Measurements from ENCODE around the gene ADAP2. TPM values are rescaled to one million over a fixed set of nuclear protein-coding genes. Genes with fewer than 3 reads are reported as not detected.
A peak's percentile ranks its signal among the peaks of the same experiment; 100 is the strongest.

The ADAP2 gene
- total RNA-seq, 2 donors from 2014 or later, result 0.76 to 1.1 TPM

- ATAC-seq (no peak), DNase-seq (ENCODE audit: low spot score) (no peak)
- Mint-ChIP-seq H3K27ac (no peak overlapping the region), H3K9me3 (no peaks in the 10 kb centered on the region), H3K27me3 (no peaks in the 10 kb centered on the region), H3K4me1 (ENCODE audit: low read depth in 2 of 2) (no peaks in the 10 kb centered on the region), H3K4me3 (no peak overlapping the region), H3K36me3 (peaks cover 4% of the 10 kb centered on the region)
These were observed 76.1 kb downstream of the ADAP2 start for GRCh38 chr17:30997842-30998241.

- H3K27ac Mint-ChIP-seq, result no peak overlapping the region
- peaks cover 0 to 5% of the 10 kb centered on the region in 2 donors for H3K4me1 Mint-ChIP-seq (ENCODE audit: low read depth in 2 of 2)
- peaks cover 4% of the 10 kb centered on the region for H3K36me3 Mint-ChIP-seq
- no peaks in the 10 kb centered on the region for H3K27me3 Mint-ChIP-seq
- no peaks in the 10 kb centered on the region for H3K9me3 Mint-ChIP-seq
- no peak for ATAC-seq
- H3K4me3 Mint-ChIP-seq, result no peak overlapping the region
- DNase-seq (ENCODE audit: low spot score), result no peak
These were observed 80.3 kb downstream of the ADAP2 start for GRCh38 chr17:31002047-31002446.

GRCh38 chr17:31003225-31003866, 81.6 kb downstream of the ADAP2 start:
- no peak overlapping the region for H3K27ac Mint-ChIP-seq
- ATAC-seq (no peak), DNase-seq (ENCODE audit: low spot score) (no peak)
- no peak overlapping the region for H3K4me3 Mint-ChIP-seq
- no peaks in the 10 kb centered on the region for H3K27me3 Mint-ChIP-seq
- H3K4me1 Mint-ChIP-seq (ENCODE audit: low read depth in 2 of 2), result peaks cover 8 to 18% of the 10 kb centered on the region in 2 donors
- H3K9me3 Mint-ChIP-seq, result no peaks in the 10 kb centered on the region
- no peaks in the 10 kb centered on the region for H3K36me3 Mint-ChIP-seq

GRCh38 chr17:31004160-31004559, 82.4 kb downstream of the ADAP2 start:
- H3K9me3 Mint-ChIP-seq, result no peaks in the 10 kb centered on the region
- H3K4me1 Mint-ChIP-seq (ENCODE audit: low read depth in 2 of 2), result peaks cover 12 to 22% of the 10 kb centered on the region in 2 donors
- DNase-seq (ENCODE audit: low spot score) (no peak), ATAC-seq (no peak)
- peak overlapping the region in 1 of 2 donors; percentile 16 for H3K27ac Mint-ChIP-seq
- no peak overlapping the region for H3K4me3 Mint-ChIP-seq
- no peaks in the 10 kb centered on the region for H3K36me3 Mint-ChIP-seq
- no peaks in the 10 kb centered on the region for H3K27me3 Mint-ChIP-seq

- DNase-seq (ENCODE audit: low spot score), result no peak
- Mint-ChIP-seq H3K4me3 (peak overlapping the region; percentile 86), H3K27me3 (no peaks in the 10 kb centered on the region), H3K4me1 (ENCODE audit: low read depth in 2 of 2) (peaks cover 17 to 29% of the 10 kb centered on the region in 2 donors), H3K27ac (peak overlapping the region; percentile 76 to 91), H3K36me3 (no peaks in the 10 kb centered on the region), H3K9me3 (no peaks in the 10 kb centered on the region)
- no peak for ATAC-seq
These were observed 86.1 kb downstream of the ADAP2 start for GRCh38 chr17:31007695-31008373.

- H3K27me3 Mint-ChIP-seq, result no peaks in the 10 kb centered on the region
- peak overlapping the region; percentile 76 to 91 for H3K27ac Mint-ChIP-seq
- ATAC-seq (peak; percentile 94 to 95), DNase-seq (ENCODE audit: low spot score) (peak; percentile 78)
- H3K9me3 Mint-ChIP-seq, result no peaks in the 10 kb centered on the region
- peak overlapping the region; percentile 86 for H3K4me3 Mint-ChIP-seq
- H3K36me3 Mint-ChIP-seq, result no peaks in the 10 kb centered on the region
- H3K4me1 Mint-ChIP-seq (ENCODE audit: low read depth in 2 of 2), result peaks cover 17 to 29% of the 10 kb centered on the region in 2 donors
These were observed 86.8 kb downstream of the ADAP2 start for GRCh38 chr17:31008374-31009041.

Other genes starting within 250 kb of the ADAP2 start
- 10 to 100 TPM; 42.5 to 59.0 TPM for gene CRLF3, start 97.3 kb upstream of the ADAP2 start, total RNA-seq
- 10 to 100 TPM; 18.1 to 42.7 TPM for gene ATAD5, start 90.0 kb upstream of the ADAP2 start, total RNA-seq
- 10 to 100 TPM; 15.3 to 16.1 TPM for gene TEFM, start 15.7 kb upstream of the ADAP2 start, total RNA-seq
- gene RNF135, start 49.1 kb downstream of the ADAP2 start, total RNA-seq, result 1 to 10 TPM; 6.4 to 8.7 TPM
- gene NF1, start 173.0 kb downstream of the ADAP2 start, total RNA-seq, result 10 to 100 TPM; 34.6 to 45.1 TPM

Measured in natural killer cell treated with Interleukin-12 subunit alpha and Interleukin-12 subunit beta and Interleukin-15 and Interleukin-18, amount 100 ng/mL, for 72 hours (primary cell).